GM12872 (cell line): Measurements from ENCODE around the gene BRMS1L.

Experiments used
- TF ChIP-seq, protein P1 (sequence below): IDR thresholded peaks from 3 replicates; pipeline ENCODE4 v1.5.1; 2011; ENCODE audit warnings: low read depth, mild to moderate bottlenecking, low read length, moderate library complexity; ENCODE audit not compliant: insufficient read depth

Gene BRMS1L

DNA sequence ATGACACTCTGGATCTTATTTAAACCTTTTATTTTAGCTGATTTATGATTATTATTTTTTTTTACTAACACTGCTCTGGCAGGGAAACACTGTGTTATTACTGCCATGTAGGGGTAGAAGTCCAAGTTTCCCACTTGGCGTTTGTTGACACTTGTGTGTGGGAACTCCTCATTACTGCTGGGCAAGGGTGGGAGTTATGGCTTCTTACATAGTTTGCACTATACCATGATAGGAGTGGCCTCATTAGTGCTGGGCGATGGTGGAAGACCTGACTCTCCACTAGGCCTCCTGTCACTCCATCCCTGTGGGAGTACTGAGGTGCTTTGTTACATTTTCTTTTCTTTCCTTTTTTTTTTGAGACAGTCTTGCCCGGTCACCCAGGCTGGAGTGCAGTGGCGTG is 83.5 kb downstream of the BRMS1L start:
- TF ChIP-seq, protein P1, sequence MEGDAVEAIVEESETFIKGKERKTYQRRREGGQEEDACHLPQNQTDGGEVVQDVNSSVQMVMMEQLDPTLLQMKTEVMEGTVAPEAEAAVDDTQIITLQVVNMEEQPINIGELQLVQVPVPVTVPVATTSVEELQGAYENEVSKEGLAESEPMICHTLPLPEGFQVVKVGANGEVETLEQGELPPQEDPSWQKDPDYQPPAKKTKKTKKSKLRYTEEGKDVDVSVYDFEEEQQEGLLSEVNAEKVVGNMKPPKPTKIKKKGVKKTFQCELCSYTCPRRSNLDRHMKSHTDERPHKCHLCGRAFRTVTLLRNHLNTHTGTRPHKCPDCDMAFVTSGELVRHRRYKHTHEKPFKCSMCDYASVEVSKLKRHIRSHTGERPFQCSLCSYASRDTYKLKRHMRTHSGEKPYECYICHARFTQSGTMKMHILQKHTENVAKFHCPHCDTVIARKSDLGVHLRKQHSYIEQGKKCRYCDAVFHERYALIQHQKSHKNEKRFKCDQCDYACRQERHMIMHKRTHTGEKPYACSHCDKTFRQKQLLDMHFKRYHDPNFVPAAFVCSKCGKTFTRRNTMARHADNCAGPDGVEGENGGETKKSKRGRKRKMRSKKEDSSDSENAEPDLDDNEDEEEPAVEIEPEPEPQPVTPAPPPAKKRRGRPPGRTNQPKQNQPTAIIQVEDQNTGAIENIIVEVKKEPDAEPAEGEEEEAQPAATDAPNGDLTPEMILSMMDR: no peak

DNA sequence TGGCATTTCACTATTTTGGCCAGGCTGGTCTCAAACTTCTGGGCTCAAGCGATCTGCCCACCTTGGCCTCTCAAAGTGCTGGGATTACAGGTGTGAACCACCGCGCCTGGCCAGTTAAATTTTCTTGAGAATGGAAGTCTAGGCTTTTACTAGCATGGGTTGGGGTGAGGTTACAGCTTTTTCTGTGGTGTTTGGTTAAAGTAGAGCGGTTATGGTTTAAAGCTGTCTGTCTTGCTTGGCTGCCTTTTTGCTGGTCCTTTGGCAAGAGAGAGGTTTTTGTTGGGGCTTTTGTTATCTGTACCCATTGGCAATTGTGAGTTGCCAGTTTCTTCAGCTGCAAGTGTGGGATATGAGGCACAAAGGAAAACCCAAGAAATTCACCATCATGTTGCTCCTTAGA is 84.1 kb downstream of the BRMS1L start:
- TF ChIP-seq, protein P1: no peak

DNA sequence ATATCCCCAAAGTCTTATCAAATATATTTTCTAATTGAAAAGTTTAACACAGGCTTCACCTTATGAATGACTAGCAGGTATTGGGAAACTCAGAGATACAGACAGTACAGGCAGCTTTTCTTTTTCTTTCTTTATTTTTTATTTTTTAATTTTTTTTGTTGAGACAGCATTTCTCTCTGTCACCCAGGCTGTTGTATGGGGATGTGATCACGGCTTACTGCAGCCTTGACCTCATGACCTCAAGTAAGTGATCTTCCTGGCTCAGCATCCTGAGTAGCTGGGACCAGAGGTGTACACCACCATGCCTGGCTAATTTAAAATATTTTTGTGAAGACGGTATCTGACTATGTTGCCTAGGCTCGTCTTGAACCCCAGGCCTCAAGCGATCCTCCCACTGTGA is 85.0 kb downstream of the BRMS1L start:
- TF ChIP-seq, protein P1: no peak

DNA sequence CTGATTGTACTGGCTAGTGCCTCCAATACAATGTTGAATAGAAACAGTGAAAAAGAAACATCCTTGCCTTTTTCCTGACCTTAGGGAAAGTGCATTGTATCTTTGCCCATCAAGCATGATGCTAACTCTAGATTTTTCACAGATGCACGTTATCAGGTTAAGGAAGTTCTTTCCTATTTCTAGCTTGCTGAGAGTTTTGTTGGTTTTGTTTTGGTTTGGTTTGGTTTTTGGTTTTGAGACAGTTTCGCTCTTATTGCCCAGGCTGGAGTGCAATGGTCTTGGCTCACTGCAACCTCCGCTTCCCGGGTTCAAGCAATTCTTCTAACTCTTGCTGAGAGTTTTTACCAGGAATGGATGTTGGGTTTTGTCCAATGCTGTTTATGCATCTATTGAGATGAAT is 89.0 kb downstream of the BRMS1L start:
- TF ChIP-seq, protein P1: no peak

DNA sequence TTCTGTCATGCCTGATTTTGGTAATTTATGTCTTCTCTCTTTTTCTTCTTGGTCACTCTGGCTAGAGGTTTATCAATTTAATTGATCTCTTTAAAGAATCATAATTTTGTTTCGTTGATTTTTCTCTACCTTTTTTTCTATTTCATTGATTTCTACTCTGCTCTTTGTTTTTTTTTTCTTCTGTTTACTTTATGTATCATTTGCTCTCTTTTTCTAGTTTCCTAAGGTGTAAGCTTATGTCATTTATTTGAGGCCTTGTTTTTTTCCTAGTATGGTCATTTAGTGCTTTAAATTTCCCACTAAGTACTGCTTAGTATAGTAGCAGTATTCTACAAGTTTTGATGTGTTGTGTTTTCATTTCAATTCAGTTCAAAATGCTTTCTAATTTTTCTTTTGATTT is 89.6 kb downstream of the BRMS1L start:
- TF ChIP-seq, protein P1: no peak
